ENCODE measurements around the gene NCOA7. TPM values are rescaled to one million over a fixed set of nuclear protein-coding genes. Genes with fewer than 3 reads are reported as not detected.
"Not testable (repeated sequence)": the region's sequence is repeated elsewhere in the genome, so short reads cannot be mapped to it uniquely, and the experiment has no call there.

The NCOA7 gene
- total and polyA plus RNA-seq, 7 experiments from 2014 or later: 12.8 to 55.6 (median 31.9) TPM

DNA sequence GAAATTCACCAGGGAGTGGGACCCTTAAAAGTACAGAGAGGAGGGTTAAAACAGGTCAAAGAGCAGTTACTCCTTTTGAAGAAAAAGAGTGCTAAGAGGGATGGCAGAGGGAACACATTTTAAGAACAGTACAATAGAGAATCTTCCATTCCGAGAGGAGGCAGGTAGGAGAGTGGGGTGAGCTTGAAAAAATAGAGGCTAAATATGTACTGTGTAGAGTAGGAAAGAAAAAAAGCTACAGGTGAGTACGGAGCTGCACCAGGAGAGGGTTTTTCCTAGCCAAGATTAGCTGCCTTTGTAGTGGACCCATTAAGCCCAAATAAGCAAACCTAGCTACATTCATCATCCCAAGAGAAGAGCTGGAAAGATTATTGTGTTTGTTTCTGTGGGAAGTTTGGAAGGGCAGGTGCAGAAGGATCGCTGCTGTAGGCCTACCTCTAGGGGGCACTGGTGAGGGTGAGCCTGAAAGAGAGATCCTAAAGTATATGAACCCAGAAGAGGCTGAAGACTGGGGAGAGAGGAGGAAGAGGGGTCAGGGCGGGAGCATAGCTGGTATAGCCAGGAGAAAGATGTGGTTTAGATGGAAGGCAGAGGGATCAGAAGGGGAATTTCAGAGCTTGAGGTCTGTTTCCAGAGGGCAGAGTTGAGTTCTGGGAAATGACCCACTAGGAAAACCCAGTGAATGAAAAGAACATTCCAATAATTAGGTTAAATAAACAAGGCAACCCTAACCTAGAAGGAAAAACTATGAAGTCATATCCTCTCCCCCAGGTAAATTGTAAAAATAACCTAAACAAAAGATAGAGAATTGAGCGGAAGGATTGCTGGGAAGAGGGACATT lies 115.6 kb downstream of the NCOA7 start:
- H3K27me3 Mint-ChIP-seq: no peaks in the 10 kb centered on the region
- ATAC-seq (peak; percentile 82), DNase-seq (peak in 7 of 9 donors; percentile 18 to 49 (median 29))
- H3K36me3 ChIP-seq (ENCODE audit: control insufficient read depth in 2 of 3, insufficient read depth in 3 of 3, low read length in 3 of 3): peaks cover 0 to 6% (median 0%) of the 10 kb centered on the region in 3 experiments
- no peak overlapping the region for H3K4me3 ChIP-seq (ENCODE audit: low read length)
- H3K27me3 ChIP-seq (ENCODE audit: control insufficient read depth in 2 of 2, insufficient read depth in 2 of 2, low read length in 2 of 2): no peaks in the 10 kb centered on the region
- CTCF ChIA-PET: interaction anchor here (0.7 to 1.3 kb wide), 7 partner anchors 10 to 115 kb away, joined by 3 to 5 read pairs (median 4); no protein-coding TSS in a partner anchor
- peaks cover 0 to 1% (median 0%) of the 10 kb centered on the region in 11 donors for H3K9me3 Mint-ChIP-seq
- peaks cover 0 to 48% (median 0%) of the 10 kb centered on the region in 7 donors for H3K4me1 Mint-ChIP-seq
- intact Hi-C loops (cut with micrococcal nuclease): loop anchor here (1.0 to 5.0 kb wide), 4 partner anchors 13 to 74 kb away; partner anchors contain the start of gene HINT3 (in 1 of the 2)
- no peaks in the 10 kb centered on the region for H3K4me1 ChIP-seq (ENCODE audit: control insufficient read depth in 2 of 2, insufficient read depth in 2 of 2, low read length in 2 of 2)
- peaks cover 0 to 41% (median 14%) of the 10 kb centered on the region in 5 donors for H3K36me3 Mint-ChIP-seq
- POLR2A ChIA-PET: no interaction called here
- peak overlapping the region in 3 of 9 donors; percentile 17 to 60 (median 21) for H3K27ac Mint-ChIP-seq
- H3K27ac ChIP-seq (ENCODE audit: low read depth, low read length): no peak overlapping the region
- no peak overlapping the region for H3K4me3 Mint-ChIP-seq
- H3K9me3 ChIP-seq (ENCODE audit: control insufficient read depth in 2 of 3, low read length in 3 of 3): no peaks in the 10 kb centered on the region

DNA sequence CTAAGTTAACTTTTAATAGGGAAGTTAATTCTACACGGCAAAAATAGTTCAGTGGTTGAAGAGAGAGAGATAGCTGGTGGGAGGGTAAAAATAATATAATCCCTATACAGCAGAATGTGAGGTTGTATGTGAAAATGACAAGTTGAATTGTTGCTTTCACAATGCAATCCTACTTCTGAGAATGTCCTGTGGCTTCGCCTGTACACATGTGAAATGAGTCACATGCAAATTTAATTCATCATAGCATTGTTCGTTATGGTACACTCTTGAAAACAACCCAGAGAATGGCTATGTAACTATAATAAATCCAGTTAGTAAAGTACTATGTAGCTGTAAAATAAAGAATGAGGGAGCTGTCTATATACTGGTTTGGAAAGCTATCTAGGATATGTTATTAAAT lies 119.8 kb downstream of the NCOA7 start:
- DNase-seq (no peak), ATAC-seq (peak; percentile 53)
- H3K27ac ChIP-seq (ENCODE audit: low read depth, low read length): no peak overlapping the region
- H3K4me1 ChIP-seq (ENCODE audit: control insufficient read depth in 2 of 2, insufficient read depth in 2 of 2, low read length in 2 of 2): no peaks in the 10 kb centered on the region
- Mint-ChIP-seq H3K27me3 (no peaks in the 10 kb centered on the region), H3K4me1 (peaks cover 0 to 22% (median 0%) of the 10 kb centered on the region in 7 donors), H3K4me3 (no peak overlapping the region), H3K36me3 (peaks cover 6 to 39% (median 15%) of the 10 kb centered on the region in 5 donors), H3K27ac (peak overlapping the region in 1 of 9 donors; percentile 68), H3K9me3 (no peaks in the 10 kb centered on the region)
- no peaks in the 10 kb centered on the region for H3K27me3 ChIP-seq (ENCODE audit: control insufficient read depth in 2 of 2, insufficient read depth in 2 of 2, low read length in 2 of 2)
- ChIA-PET CTCF (no interaction called here), POLR2A (no interaction called here)
- no peaks in the 10 kb centered on the region for H3K9me3 ChIP-seq (ENCODE audit: control insufficient read depth in 2 of 3, low read length in 3 of 3)
- peaks cover 0 to 4% (median 2%) of the 10 kb centered on the region in 3 experiments for H3K36me3 ChIP-seq (ENCODE audit: control insufficient read depth in 2 of 3, insufficient read depth in 3 of 3, low read length in 3 of 3)
- intact Hi-C loops (cut with micrococcal nuclease): loop anchor here in 1 of 2 donors (1.0 kb wide), 1 partner anchor 9 kb away; no protein-coding TSS in a partner anchor
- H3K4me3 ChIP-seq (ENCODE audit: low read length): no peak overlapping the region

DNA sequence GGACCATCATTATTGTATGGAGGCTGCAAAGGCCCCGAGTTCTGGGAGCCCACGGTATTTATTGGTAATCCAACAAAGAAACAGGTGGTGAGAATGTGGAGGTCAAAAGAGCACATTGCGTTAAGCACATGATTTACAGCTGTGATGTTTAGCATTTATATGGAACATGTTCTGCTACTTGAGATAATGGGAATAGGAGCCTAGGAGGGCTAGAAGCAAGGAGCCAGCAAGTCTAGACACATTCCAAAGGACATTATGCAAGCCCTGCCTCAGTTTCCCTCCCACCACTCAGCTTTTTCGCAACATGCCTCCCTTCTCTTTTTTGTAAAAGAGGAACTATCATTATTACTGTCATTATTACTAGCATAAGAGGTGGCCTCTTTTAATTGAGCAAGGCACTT lies 120.3 kb downstream of the NCOA7 start:
- POLR2A ChIA-PET; H3K4me1 ChIP-seq (ENCODE audit: control insufficient read depth in 2 of 2, insufficient read depth in 2 of 2, low read length in 2 of 2); CTCF ChIA-PET; DNase-seq; intact Hi-C loops (cut with micrococcal nuclease); H3K27me3 Mint-ChIP-seq; H3K4me3 Mint-ChIP-seq; H3K4me3 ChIP-seq (ENCODE audit: low read length); H3K27me3 ChIP-seq (ENCODE audit: control insufficient read depth in 2 of 2, insufficient read depth in 2 of 2, low read length in 2 of 2); H3K9me3 Mint-ChIP-seq; H3K27ac ChIP-seq (ENCODE audit: low read depth, low read length); H3K36me3 ChIP-seq (ENCODE audit: control insufficient read depth in 2 of 3, insufficient read depth in 3 of 3, low read length in 3 of 3); ATAC-seq; H3K9me3 ChIP-seq (ENCODE audit: control insufficient read depth in 2 of 3, low read length in 3 of 3): not testable (repeated sequence)
- H3K36me3 Mint-ChIP-seq: peaks cover 7 to 42% (median 16%) of the 10 kb centered on the region in 5 donors
- H3K4me1 Mint-ChIP-seq: peaks cover 0 to 22% (median 0%) of the 10 kb centered on the region in 7 donors
- H3K27ac Mint-ChIP-seq: peak overlapping the region in 1 of 9 donors; percentile 68

DNA sequence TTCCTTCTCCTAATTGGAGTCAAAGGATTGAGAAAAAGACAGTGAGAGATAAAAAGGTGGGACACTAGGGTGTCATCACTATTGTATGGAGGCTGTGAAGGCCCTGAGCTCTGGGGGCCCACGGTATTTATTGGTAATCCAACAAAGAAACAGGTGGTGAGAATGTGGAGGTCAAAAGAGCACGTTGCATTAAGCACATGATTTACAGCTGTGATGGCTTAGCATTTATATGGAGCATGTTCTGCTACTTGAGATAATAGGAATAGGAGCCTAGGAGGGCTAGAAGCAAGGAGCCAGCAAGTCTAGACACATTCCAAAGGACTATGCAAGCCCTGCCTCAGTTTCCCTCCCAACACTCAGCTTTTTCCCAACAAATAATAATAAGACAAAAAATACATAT lies 121.7 kb downstream of the NCOA7 start:
- H3K27me3 Mint-ChIP-seq; POLR2A ChIA-PET; DNase-seq; CTCF ChIA-PET; H3K4me3 ChIP-seq (ENCODE audit: low read length); intact Hi-C loops (cut with micrococcal nuclease); H3K27ac ChIP-seq (ENCODE audit: low read depth, low read length); H3K9me3 Mint-ChIP-seq; H3K4me3 Mint-ChIP-seq; H3K27me3 ChIP-seq (ENCODE audit: control insufficient read depth in 2 of 2, insufficient read depth in 2 of 2, low read length in 2 of 2); H3K36me3 ChIP-seq (ENCODE audit: control insufficient read depth in 2 of 3, insufficient read depth in 3 of 3, low read length in 3 of 3); H3K9me3 ChIP-seq (ENCODE audit: control insufficient read depth in 2 of 3, low read length in 3 of 3); H3K4me1 ChIP-seq (ENCODE audit: control insufficient read depth in 2 of 2, insufficient read depth in 2 of 2, low read length in 2 of 2); ATAC-seq: not testable (repeated sequence)
- Mint-ChIP-seq H3K4me1 (peaks cover 0 to 20% (median 3%) of the 10 kb centered on the region in 7 donors), H3K36me3 (peaks cover 7 to 49% (median 19%) of the 10 kb centered on the region in 5 donors), H3K27ac (peak overlapping the region in 1 of 9 donors; percentile 52)

GRCh38 chr6:125913145-125913544 lies 122.4 kb downstream of the NCOA7 start:
- peaks cover 0 to 4% (median 3%) of the 10 kb centered on the region in 3 experiments for H3K36me3 ChIP-seq (ENCODE audit: control insufficient read depth in 2 of 3, insufficient read depth in 3 of 3, low read length in 3 of 3)
- Mint-ChIP-seq H3K9me3 (no peaks in the 10 kb centered on the region), H3K4me3 (no peak overlapping the region), H3K27me3 (no peaks in the 10 kb centered on the region), H3K4me1 (peaks cover 0 to 26% (median 8%) of the 10 kb centered on the region in 7 donors), H3K36me3 (peaks cover 7 to 49% (median 19%) of the 10 kb centered on the region in 5 donors), H3K27ac (no peak overlapping the region)
- ChIA-PET CTCF (interaction anchor here (1.0 kb wide), 1 partner anchor 9 kb away, joined by 4 read pairs; no protein-coding TSS in a partner anchor), POLR2A (no interaction called here)
- H3K4me1 ChIP-seq (ENCODE audit: control insufficient read depth in 2 of 2, insufficient read depth in 2 of 2, low read length in 2 of 2): no peaks in the 10 kb centered on the region
- H3K9me3 ChIP-seq (ENCODE audit: control insufficient read depth in 2 of 3, low read length in 3 of 3): no peaks in the 10 kb centered on the region
- DNase-seq: no peak
- intact Hi-C loops (cut with micrococcal nuclease): no loop called here
- ATAC-seq: no peak
- no peak overlapping the region for H3K27ac ChIP-seq (ENCODE audit: low read depth, low read length)
- no peak overlapping the region for H3K4me3 ChIP-seq (ENCODE audit: low read length)
- no peaks in the 10 kb centered on the region for H3K27me3 ChIP-seq (ENCODE audit: control insufficient read depth in 2 of 2, insufficient read depth in 2 of 2, low read length in 2 of 2)

DNA sequence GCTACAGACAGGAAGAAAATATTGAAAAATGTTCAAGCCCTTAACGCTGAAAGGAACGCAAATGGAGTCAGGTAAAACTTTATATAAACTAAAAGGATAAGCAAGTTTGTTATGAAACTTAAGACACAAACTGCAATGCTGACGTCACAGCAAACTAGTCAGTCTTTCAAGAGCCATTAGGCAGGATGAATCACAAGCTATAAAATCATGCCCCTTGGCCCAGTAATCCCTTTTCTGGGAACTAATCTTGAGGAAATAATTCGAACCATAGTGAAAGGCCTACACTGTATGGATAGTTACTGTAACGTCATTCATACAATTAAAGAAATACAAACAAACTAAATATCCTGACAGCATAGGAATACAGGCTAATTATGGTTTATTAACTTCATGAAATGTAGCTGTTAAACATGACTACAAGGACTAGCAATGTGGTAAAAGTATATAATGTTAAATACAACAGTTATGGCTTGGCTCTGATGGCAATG lies 123.1 kb downstream of the NCOA7 start:
- ATAC-seq (no peak), DNase-seq (no peak)
- H3K9me3 Mint-ChIP-seq: no peaks in the 10 kb centered on the region
- Histone ChIP-seq H3K36me3 (ENCODE audit: control insufficient read depth in 2 of 3, insufficient read depth in 3 of 3, low read length in 3 of 3) (peaks cover 0 to 4% (median 3%) of the 10 kb centered on the region in 3 experiments), H3K4me1 (ENCODE audit: control insufficient read depth in 2 of 2, insufficient read depth in 2 of 2, low read length in 2 of 2) (peaks cover 5% of the 10 kb centered on the region in 2 donors), H3K27ac (ENCODE audit: low read depth, low read length) (no peak overlapping the region), H3K9me3 (ENCODE audit: control insufficient read depth in 2 of 3, low read length in 3 of 3) (no peaks in the 10 kb centered on the region), H3K27me3 (ENCODE audit: control insufficient read depth in 2 of 2, insufficient read depth in 2 of 2, low read length in 2 of 2) (no peaks in the 10 kb centered on the region), H3K4me3 (ENCODE audit: low read length) (no peak overlapping the region)
- intact Hi-C loops (cut with micrococcal nuclease): no loop called here
- H3K4me3 Mint-ChIP-seq: no peak overlapping the region
- H3K27ac Mint-ChIP-seq: no peak overlapping the region
- POLR2A ChIA-PET: interaction anchor here (0.6 to 1.2 kb wide), 2 partner anchors 73 to 123 kb away, joined by 3 read pairs; partner anchors contain the start of genes NCOA7 and TRMT11
- H3K27me3 Mint-ChIP-seq: no peaks in the 10 kb centered on the region
- peaks cover 7 to 41% (median 19%) of the 10 kb centered on the region in 5 donors for H3K36me3 Mint-ChIP-seq
- peaks cover 7 to 34% (median 16%) of the 10 kb centered on the region in 7 donors for H3K4me1 Mint-ChIP-seq
- CTCF ChIA-PET: interaction anchor here (1.0 kb wide), 1 partner anchor 10 kb away, joined by 4 read pairs; no protein-coding TSS in a partner anchor
